NCI-H446 (cell line): ENCODE results near the gene PXT1.
"Not testable (repeated sequence)": the region's sequence is repeated elsewhere in the genome, so short reads cannot be mapped to it uniquely, and the experiment has no call there.

Source experiments
- DNase-seq, 2 experiments: peaks; one replicate each; lab custom pipeline; 2025; lab: John Stamatoyannopoulos, UW

The PXT1 gene, protein sequence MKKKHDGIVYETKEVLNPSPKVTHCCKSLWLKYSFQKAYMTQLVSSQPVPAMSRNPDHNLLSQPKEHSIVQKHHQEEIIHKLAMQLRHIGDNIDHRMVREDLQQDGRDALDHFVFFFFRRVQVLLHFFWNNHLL

DNA sequence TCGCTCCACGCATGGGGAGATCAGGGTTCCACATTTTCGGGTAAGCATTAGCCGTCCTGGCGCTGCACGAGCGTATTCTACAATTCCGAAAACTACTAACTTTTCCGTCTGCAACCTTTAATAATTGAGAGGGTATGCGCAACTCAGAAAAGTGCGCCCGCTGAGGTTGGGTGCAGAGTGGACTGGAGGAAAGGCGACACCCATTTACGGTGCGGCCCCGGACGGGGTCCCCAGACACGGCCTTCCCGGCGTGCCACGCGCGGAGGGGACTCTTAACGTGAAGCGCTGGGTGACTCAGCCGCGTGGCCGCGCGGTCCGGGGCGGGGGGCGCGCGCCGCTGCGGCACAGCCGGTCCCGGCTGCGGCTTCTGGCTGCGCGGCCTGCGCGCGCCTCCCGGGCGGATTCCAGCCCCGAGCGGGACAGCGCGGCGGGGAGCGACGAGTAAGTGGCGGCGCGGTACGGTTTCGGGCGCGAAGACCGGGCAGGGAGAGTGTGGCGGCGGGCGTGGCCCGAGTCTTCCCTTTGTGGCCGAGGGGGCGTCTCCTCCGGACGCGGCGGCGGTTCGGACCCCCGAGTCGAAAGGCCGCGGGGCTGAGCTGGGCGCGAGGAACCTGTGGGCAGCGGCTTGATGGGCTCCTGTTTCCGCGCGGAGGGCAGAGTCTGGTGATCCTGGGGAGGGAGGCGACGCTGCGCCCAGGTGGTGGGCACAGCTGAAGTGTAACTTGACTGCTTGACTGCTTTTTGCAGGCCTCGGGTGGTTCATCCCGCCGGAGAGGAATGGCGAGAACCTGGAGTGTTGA is at the start of gene PXT1, which contains the start of gene KCTD20:
Gene PXT1, minus strand, starts transcription at position 184 of the 800 bp plus-strand sequence. CDS start 16,772 bp downstream, outside the sequence.
Gene KCTD20, plus strand, starts transcription at position 330 of the 800 bp plus-strand sequence. CDS start 27,098 bp downstream, outside the sequence.
- DNase-seq: peak; percentile 58 to 93

DNA sequence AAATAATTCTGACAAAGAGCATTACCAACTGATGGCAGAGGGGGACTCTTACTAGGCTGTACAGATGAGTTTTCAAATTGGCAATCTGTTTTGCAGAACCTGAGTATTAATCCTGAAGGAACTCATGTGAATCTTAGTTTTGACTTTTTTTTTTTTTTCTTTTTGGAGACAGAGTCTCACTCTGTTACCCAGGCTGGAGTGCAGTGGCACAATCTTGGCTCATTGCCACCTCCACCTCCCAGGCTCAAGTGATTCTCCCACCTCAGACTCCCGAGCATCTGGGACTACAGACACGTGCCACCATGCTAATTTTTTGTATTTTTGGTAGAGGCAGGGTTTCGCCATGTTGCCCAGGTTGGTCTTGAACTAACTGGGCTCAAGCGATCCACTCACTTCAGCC is 49.4 kb upstream of the PXT1 start:
- no peak for DNase-seq

DNA sequence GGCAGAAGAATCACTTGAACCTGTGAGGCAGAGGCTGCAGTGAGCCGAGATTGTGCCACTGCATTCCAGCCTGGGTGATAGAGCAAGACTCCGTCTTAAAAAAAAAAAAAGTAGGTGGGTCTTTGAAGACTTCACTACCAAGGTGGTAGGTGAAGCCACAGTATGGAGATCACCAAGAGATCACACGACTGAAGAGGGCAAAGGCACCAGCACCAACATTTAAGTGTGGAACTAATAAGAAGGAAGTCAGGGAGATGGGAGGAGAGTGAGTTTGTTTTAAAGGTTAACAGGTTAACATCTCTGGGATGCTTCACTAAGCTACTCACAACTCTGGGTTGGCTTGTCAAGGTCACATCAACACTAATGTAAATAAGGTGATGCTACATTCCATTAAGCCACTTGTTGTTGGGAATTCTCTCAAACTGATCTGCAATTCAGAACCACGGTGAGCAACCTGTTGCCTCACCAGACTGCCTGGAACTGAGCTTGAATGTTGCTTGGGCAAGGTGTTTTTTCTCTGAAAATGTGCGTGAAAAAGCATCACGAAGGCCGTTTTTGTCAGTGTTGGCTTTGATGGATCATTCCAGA is 48.8 kb upstream of the PXT1 start:
- DNase-seq: no peak

DNA sequence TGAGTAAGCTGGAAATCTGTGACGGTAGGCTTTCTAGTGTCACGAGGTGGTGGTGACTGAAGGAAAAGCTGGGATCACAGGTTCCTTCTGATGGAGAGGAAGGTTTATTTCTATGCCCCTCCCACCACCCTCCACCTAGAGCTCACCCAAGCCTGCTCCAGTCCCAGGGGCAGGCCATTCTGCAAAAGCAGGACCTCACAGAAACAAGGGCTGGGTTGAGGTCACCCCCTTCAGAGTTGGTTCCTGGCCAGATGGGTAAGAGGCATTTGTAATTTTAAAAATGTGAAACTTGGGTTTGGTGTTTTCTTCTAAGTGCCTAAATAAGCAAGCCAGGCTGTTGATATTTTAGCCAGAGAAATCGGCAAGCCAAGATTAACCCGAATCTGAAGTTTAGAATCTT is 46.8 kb upstream of the PXT1 start:
- no peak for DNase-seq

DNA sequence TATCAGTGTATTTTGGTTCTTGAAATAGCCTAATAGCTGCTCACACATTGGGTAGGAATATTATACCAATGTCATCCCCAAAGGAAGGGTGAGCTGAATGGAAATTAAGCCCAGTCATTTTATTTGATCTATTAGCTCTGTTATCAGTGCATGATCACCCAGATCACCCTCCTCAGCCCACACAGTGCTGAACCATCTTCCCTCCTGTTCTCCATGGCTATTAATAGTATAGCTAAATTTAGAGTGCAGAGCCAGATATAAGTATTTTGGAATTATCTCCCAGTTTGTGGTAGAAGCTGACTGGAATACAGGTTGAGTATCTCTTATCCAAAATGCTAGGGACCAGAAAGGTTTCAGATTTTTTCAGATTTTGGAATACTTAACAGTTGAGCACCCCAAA is 45.6 kb upstream of the PXT1 start:
- no peak for DNase-seq

DNA sequence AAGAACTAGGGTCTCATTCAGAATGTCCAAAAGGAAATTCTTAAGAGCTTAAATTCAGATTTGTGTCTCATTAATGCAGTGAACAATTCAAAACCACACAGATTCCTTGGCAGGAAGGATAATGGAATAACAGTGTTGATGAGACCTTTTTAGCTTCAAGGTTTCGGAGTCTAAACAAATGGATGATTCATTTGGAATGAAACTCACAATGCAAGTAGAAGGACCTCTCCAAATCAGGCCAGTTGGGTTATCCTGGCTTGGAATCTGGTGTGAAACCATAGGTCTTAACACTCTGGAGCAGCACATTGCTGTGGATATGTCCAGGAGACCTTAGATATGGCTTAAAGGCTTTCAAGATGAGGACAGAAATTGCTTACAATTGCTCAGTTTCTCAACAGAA is 45.0 kb upstream of the PXT1 start:
- DNase-seq: no peak

DNA sequence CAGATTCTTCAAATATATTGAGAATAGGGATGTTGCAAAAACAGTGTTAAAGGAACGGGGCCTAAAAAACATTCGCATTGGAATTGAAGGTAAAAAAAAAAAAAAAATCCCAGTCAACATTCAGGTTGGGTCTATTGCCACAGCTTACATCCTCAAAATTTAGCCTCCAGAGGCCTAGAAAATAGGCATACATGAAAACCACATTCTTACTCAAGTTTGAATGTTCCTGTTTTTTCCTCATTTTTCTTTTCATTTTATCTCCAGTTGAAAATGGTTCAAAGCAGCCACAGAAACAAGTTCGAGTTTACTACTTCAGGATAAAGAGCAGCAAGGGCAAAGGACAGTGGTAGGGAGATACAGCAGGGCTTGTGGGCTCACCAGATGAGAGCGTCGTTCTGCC is 42.1 kb upstream of the PXT1 start:
- no peak for DNase-seq

DNA sequence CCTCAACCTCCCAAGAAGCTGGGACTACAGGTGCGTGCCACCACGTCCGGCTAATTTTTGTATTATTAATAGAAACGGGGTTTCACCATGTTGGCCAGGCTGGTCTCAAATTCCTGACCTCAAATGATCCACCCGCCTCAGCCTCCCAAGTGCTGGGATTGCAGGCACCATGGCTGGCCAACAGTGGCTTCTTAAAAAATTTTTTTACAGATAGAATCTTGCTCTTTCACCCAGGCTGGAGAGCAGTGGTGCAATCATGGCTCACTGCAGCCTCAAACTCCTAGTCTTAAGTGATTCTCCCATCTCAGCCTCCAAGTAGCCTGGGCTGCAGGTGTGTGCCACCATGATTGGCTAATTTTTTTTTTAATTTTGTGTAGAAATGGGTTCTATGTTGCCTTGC is 40.7 kb upstream of the PXT1 start:
- DNase-seq: not testable (repeated sequence)

DNA sequence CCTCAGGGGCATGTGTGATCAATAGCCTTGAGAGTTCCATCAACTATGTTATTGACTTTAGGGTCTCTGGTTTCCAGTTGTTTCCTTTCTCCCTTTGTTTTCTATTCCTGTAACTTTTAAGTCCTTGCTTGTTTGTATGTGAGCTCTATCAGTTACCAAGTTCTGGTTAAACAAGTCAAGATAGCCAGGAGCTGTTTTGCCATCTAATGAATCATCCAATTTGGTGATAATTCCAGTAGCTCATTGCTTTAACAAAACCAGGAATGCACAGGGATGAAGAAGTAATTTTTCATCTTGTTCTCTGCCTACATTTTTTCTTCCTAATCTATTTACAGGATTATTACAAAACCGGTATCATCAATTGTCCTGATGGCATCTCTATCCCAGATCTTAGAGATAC is 36.6 kb upstream of the PXT1 start:
- DNase-seq: no peak

DNA sequence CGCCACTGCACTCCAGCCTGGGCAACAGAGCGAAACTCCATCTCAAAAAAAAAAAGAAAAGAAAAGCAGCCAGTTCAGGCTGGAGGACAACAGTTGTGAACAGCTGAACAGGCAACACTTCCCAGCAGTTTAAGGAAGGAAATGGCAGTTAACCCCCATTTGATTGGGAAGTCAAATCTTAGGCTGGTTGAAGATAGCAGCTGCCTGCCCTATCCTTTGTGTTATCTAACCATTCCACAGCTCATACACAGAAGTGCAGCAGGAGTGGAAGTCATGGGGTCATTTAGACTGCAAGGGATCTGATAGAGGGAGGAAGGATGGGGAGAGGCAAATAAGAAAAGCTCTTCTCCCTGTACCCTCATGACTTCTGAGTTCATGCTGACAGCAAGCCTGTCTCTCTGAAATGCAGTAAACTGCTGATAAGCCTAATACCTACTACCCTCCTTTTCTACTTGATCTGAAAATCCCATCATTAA is 35.4 kb upstream of the PXT1 start:
- DNase-seq: no peak

DNA sequence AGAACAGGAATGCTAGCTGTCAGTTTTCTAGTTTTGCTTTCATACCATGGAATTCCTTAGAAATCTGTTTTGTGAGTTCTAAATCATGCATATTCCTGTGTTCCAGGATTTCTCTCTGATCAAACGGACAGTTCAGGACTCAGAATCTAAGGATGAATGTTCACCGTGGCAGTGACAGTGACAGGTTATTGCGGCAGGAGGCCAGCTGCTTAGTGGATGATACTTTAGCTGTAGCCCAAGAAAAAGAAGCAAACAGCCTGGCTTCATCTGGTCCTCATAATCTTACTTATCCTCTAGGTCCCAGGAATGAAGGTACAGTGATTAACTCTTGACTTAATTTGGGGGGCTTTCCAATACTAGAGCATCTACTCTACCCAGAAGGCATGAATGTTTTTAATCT is 27.3 kb upstream of the PXT1 start:
- no peak for DNase-seq

DNA sequence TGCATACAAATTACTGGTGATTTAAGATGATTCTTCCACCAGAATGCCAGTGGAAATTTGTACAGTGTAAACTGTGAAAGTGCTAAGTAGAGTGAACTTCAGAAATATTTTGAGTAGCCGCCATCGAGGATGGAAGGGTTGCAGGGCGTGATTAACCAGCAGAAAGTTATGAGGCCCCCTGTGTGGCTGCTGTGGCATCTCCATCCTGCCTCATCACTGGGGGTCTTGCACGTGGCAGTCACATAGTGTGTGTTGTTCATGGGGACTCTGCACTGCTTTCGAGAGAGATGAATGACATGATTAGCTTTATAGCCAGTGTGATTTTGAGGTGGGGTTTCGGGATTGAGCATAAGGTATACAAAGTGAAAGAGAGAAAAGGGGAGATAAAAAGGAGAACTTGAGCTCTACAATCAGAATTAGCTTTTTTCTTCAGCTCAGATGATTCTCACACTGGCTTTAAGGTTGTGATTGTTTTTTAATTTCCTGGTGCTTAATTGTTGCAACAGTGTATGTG is 26.6 kb upstream of the PXT1 start:
- no peak for DNase-seq

DNA sequence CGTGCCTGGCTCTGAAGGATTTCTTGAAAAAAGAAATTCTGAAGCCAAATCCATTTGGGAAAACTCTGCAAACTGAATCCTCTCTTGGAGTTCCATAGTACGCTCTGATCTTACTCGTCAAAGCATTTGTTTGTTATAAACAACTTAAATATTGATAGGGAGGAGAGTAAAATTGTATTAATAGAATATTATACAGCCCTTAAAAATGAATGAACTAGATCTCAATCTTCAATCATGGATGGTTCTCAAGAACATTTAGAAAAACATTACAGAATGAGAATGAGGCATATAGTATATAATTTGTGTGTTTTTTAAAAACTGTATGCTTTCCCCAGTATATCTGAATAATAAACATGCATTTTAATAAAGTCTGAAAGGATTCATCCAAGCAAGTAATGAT is 25.0 kb upstream of the PXT1 start:
- no peak for DNase-seq

DNA sequence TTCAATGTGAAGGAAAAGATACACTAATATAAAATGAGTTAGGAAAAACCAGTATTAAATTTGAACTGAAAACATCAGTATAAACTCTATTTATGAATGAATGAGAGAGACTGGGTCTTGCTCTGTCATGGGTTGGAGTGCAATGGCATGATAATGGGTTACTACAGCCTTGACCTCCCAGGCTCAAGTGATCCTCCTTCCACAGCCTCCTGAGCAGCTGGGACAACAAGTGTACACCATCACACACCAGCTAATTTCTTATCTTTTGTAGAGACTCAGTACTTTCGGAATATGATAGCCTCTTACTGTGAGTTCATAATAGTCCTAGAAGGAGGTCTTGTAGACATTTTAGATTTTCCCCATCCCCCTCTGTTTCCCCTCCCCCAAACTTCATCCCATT is 21.6 kb upstream of the PXT1 start:
- no peak for DNase-seq

DNA sequence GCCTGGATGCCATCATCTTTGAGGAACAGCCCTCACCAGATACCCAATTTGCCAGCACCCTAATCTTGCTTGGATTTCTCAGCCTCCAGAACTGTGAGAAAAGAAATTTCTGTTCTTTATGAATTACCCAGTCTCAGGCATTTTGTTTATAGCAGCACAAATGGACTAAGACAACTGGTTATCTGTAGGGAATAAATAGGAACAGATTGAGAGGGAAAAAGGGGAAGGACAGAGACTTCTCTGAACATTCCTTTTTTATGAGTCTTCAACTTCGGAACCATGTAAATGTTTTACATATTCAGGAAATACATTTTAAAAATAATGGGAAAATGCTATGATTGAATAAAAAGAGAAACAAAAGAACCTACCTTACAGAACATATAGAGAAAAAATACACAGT is 21.0 kb upstream of the PXT1 start:
- DNase-seq: no peak

DNA sequence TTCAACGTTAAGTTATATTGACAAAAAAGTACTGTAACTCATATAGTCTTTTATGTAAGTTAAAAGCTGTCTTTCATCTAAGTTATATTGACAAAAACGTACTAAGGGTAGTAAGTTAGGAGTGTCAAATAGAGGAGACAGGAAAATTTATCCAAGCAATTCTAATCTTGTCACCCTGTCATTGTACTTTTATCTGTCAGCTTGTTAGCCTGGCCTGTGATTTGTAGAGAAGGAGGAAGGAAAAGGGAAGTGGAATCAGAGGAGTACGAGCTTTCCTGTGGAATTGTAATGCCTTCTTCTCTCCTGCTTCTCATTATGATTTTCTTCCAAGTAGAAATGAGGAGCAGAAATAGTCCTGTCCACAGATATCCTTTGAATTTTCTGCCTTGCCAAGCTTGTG is 19.0 kb upstream of the PXT1 start:
- no peak for DNase-seq

DNA sequence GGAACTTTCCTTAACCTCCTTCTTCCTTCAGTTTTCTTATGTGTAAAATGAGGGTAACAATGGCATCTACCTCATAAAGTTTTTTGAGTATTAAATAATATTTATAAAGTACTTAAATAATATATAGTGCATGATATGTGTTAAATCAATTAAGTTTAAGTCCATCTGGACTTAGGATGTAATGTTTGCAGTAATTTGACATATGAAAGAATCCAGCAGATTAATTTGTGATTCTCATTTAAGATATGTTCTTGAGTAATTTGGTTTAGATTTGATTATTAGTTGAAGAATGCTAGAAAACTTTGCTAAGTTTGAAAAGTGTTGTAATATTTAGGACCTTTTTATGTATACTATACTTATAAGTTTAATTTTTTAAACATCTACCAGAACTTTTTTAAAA is 18.3 kb upstream of the PXT1 start:
- DNase-seq: no peak

DNA sequence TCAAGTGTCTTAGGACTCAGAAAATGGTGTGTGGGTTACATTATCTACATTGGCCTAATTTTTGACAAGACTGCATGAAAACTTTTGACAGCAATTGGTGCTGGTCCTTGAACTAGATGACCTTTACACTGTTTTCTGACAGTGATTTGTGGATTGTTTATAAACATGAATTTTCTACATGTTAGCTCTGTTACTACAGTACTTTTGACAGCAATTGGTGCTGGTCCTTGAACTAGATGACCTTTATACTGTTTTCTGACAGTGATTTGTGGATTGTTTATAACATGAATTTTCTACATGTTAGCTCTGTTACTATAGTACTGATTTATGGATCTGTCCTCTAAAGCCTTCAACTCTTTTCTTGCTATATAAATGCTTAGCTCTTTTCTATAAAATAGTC is 16.8 kb upstream of the PXT1 start:
- no peak for DNase-seq

DNA sequence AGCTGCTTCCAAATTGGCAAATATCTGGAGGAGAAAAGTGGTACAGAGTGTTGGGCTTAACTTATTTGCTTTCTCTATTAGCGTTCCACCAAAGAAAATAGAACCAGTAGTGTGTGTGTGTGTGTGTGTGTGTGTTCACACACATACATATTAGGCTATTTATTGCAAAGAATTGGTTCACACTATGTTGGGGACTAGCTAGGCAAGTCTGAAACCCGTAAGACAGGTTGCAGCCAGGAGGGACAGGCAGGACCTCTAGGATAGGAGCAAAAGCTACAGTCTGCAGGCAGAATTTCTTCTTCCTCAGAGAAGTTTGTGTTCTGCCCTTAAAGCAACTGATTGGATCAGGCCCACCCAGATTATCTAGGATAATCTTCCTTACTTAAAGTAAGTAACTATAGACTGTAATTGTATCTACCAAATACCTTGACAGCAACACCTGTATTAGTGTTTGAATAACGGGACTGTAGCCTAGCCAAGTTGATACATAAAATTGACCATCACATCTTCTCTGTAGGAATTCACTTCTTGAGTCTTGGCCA is 12.9 kb upstream of the PXT1 start:
- DNase-seq: no peak

DNA sequence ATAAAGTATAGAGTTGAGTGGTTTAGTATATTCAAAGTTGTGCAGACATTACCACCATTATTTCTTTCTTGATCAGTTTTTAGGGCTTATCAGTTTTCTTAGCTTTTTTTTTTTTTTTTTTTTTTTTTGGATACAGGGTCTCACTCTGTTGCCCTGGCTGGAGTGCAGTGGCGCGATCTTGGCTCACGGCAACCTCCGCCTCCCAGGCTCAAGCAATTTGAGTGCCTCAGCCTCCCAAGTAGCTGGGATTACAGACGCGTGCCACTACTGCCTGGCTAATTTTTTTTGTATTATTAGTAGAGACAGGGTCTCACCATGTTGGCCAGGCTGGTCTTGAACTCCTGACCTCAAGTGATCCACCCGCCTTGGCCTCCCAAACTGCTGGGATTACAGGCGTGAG is 10.2 kb upstream of the PXT1 start:
- DNase-seq: not testable (repeated sequence)

DNA sequence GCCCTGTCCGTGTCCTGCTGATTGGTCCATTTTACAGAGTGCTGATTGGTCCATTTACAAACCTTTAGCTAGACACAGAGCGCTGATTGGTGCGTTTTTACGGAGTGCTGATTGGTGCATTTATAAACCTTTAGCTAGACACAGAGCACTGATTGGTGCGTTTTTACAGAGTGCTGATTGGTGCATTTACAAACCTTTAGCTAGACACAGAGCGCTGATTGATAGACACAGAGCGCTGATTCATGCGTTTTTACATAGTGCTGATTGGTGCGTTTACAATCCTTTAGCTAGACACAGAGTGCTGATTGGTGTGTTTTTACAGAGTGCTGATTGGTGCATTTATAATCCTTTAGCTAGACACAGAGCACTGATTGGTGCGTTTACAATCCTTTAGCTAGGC is 6.5 kb upstream of the PXT1 start:
- not testable (repeated sequence) for DNase-seq

DNA sequence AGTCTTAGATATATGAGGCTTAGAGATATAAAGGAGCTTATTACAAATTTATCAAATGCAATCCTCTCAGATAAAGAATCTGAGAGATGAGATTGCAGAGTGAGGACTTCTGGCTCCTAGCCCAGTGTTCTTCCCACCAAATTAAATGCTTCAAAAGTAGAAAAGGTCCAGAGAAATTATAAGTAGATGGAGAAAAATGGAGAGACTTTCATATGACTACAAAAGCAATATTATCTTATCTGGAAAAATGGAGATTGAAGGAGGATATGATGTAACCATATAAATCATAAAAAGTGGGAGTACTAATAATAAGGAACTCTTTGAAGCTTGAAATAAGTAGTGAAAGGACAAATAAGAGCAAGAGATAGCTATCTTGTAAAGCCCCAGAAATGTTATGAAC is 3.0 kb upstream of the PXT1 start:
- no peak for DNase-seq

DNA sequence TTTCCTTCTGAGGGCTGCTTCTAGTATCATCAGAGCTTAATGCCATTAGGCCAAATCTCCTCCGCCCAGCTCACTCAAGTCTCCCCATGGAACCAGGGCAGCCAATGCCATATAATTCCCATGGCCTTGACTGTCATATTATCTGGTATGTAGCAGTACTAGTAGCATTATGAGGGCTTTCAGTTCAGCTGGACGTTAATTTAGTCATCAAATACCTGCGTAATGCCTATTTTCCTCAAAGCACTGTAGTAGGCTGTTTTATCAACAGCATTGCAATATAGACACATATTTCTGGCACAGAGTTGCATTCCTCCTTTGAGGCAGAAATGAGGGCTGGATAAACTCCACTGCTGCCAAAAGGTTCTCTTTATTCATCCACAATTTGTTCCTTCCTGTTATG is 1.8 kb upstream of the PXT1 start:
- peak in 1 of 2 experiments; percentile 3 for DNase-seq
